GM18870 (cell line): ENCODE measurements around the gene SLC35F1.

Experiments
- ATAC-seq: cut with Tn5 transposase; IDR thresholded peaks from one replicate; pipeline ENCODE4 v1.9.1; 2021; ENCODE audit warnings: moderate library complexity; ENCODE audit not compliant: unreplicated experiment

The SLC35F1 gene

GRCh38 chr6:118252474-118252873, 345.4 kb downstream of the SLC35F1 start:
- ATAC-seq, result peak; percentile 85

- no peak for ATAC-seq
Measured at GRCh38 chr6:118253741-118254140, 346.7 kb downstream of the SLC35F1 start.

- no peak for ATAC-seq
Measured at GRCh38 chr6:118260833-118261232, 353.8 kb downstream of the SLC35F1 start.

GRCh38 chr6:118263921-118264486, 356.9 kb downstream of the SLC35F1 start:
- ATAC-seq, result no peak

- ATAC-seq, result no peak
Measured at GRCh38 chr6:118269659-118270058, 362.6 kb downstream of the SLC35F1 start.

GRCh38 chr6:118277631-118278030, 370.6 kb downstream of the SLC35F1 start:
- ATAC-seq, result no peak

GRCh38 chr6:118280210-118280609, 373.1 kb downstream of the SLC35F1 start:
- ATAC-seq, result peak; percentile 100

- ATAC-seq, result no peak
Measured at GRCh38 chr6:118281291-118281690, 374.2 kb downstream of the SLC35F1 start.

- no peak for ATAC-seq
Measured at GRCh38 chr6:118283766-118284165, 376.7 kb downstream of the SLC35F1 start.

GRCh38 chr6:118284736-118285360, 377.8 kb downstream of the SLC35F1 start:
- no peak for ATAC-seq

- ATAC-seq, result no peak
Measured at GRCh38 chr6:118285791-118286190, 378.7 kb downstream of the SLC35F1 start.

- no peak for ATAC-seq
Measured at GRCh38 chr6:118288355-118289124, 381.5 kb downstream of the SLC35F1 start.

- ATAC-seq, result no peak
Measured at GRCh38 chr6:118292558-118292957, 385.5 kb downstream of the SLC35F1 start.

- ATAC-seq, result no peak
Measured at GRCh38 chr6:118294906-118295305, 387.8 kb downstream of the SLC35F1 start.

- ATAC-seq, result no peak
Measured at GRCh38 chr6:118295336-118295735, 388.3 kb downstream of the SLC35F1 start.

GRCh38 chr6:118296129-118296901, 389.3 kb downstream of the SLC35F1 start:
- ATAC-seq, result no peak

GRCh38 chr6:118297821-118298220, 390.8 kb downstream of the SLC35F1 start:
- ATAC-seq, result no peak

- ATAC-seq, result no peak
Measured at GRCh38 chr6:118298476-118299427, 391.7 kb downstream of the SLC35F1 start.

- ATAC-seq, result no peak
Measured at GRCh38 chr6:118299457-118299856, 392.4 kb downstream of the SLC35F1 start.

- no peak for ATAC-seq
Measured at GRCh38 chr6:118304321-118304720, 397.3 kb downstream of the SLC35F1 start.
